ENCODE results near the gene FARP1. TPM values are rescaled to one million over a fixed set of nuclear protein-coding genes. Genes with fewer than 3 reads are reported as not detected.

The FARP1 gene
- total RNA-seq, 1 experiment from 2014 or later: 96.6 TPM

GRCh38 chr13:98478189-98479129 lies 335.6 kb downstream of the FARP1 start:
- DNase-seq (ENCODE audit: low spot score) (no peak), ATAC-seq (peak; percentile 13)
- Mint-ChIP-seq H3K9me3 (no peaks in the 10 kb centered on the region), H3K36me3 (peaks cover 13% of the 10 kb centered on the region; the same call in 1 of the 2 replicates), H3K27ac (peak overlapping the region; percentile 90), H3K4me3 (no peak overlapping the region), H3K4me1 (peaks cover 83% of the 10 kb centered on the region), H3K27me3 (ENCODE audit: low read depth) (no peaks in the 10 kb centered on the region)
- TF ChIP-seq USF2 (CRISPR knock-in tag; IDR thresholded peaks at IDR 0.05) (peak; percentile 60), USF1 (CRISPR knock-in tag; IDR thresholded peaks at IDR 0.05) (peak; percentile 54; the same call in 1 of the 2 replicates), TP53 (CRISPR knock-in tag; IDR thresholded peaks at IDR 0.05) (no peak), HMGA2 (CRISPR knock-in tag; IDR thresholded peaks at IDR 0.05) (no peak), CREM (CRISPR knock-in tag; IDR thresholded peaks at IDR 0.05) (no peak), RELA (CRISPR knock-in tag; IDR thresholded peaks at IDR 0.05; ENCODE audit: borderline replicate concordance) (no peak), CDX4 (CRISPR knock-in tag; IDR thresholded peaks at IDR 0.05; ENCODE audit: borderline replicate concordance) (no peak), ATF6 (CRISPR knock-in tag; IDR thresholded peaks at IDR 0.05) (no peak)
- ChIA-PET CTCF (interaction anchor here (0.5 to 2.2 kb wide), 11 partner anchors 11 to 484 kb away, joined by 3 to 11 read pairs (median 4); no protein-coding TSS in a partner anchor), POLR2A (interaction anchor here (0.9 kb wide), 1 partner anchor 99 kb away, joined by 3 read pairs; no protein-coding TSS in a partner anchor)

GRCh38 chr13:98479496-98480003 lies 336.7 kb downstream of the FARP1 start:
- no peak overlapping the region for H3K4me3 Mint-ChIP-seq
- no peaks in the 10 kb centered on the region for H3K27me3 Mint-ChIP-seq (ENCODE audit: low read depth)
- CTCF ChIA-PET: interaction anchor here (1.2 to 2.2 kb wide), 4 partner anchors 31 to 194 kb away, joined by 3 to 11 read pairs (median 5); no protein-coding TSS in a partner anchor
- H3K27ac Mint-ChIP-seq: peak overlapping the region; percentile 77; the same call in 1 of the 2 replicates
- DNase-seq (ENCODE audit: low spot score) (no peak), ATAC-seq (no peak)
- POLR2A ChIA-PET: no interaction called here
- H3K9me3 Mint-ChIP-seq: no peaks in the 10 kb centered on the region
- H3K4me1 Mint-ChIP-seq: peaks cover 86% of the 10 kb centered on the region
- H3K36me3 Mint-ChIP-seq: peaks cover 5% of the 10 kb centered on the region; the same call in 1 of the 2 replicates
- TF ChIP-seq SMAD4 (CRISPR knock-in tag; IDR thresholded peaks at IDR 0.05) (no peak), ZBTB43 (CRISPR knock-in tag; IDR thresholded peaks at IDR 0.05) (no peak), OVOL2 (CRISPR knock-in tag; IDR thresholded peaks at IDR 0.05; ENCODE audit: borderline replicate concordance) (no peak), MYBL2 (CRISPR knock-in tag; IDR thresholded peaks at IDR 0.05) (no peak), ZMAT4 (CRISPR knock-in tag; IDR thresholded peaks at IDR 0.05) (no peak), ARID4B (CRISPR knock-in tag; IDR thresholded peaks at IDR 0.05; ENCODE audit: borderline replicate concordance) (no peak), CDX4 (CRISPR knock-in tag; IDR thresholded peaks at IDR 0.05; ENCODE audit: borderline replicate concordance) (no peak), ZNF512 (CRISPR knock-in tag; IDR thresholded peaks at IDR 0.05; ENCODE audit: borderline replicate concordance) (no peak), RELA (CRISPR knock-in tag; IDR thresholded peaks at IDR 0.05; ENCODE audit: borderline replicate concordance) (no peak), TP53 (CRISPR knock-in tag; IDR thresholded peaks at IDR 0.05) (no peak), SOX15 (CRISPR knock-in tag; IDR thresholded peaks at IDR 0.05) (no peak), CREB1 (CRISPR knock-in tag; IDR thresholded peaks at IDR 0.05) (no peak)

All from WTC11 (cell line).